Measurements from ENCODE around the gene TMEM196. TPM values are rescaled to one million over a fixed set of nuclear protein-coding genes. Genes with fewer than 3 reads are reported as not detected.

Gene TMEM196
- polyA plus RNA-seq (ENCODE audit: insufficient read length in 4 of 4): under 1 TPM in 1 of 4 donors, not detected in 3; 0.08 TPM

DNA sequence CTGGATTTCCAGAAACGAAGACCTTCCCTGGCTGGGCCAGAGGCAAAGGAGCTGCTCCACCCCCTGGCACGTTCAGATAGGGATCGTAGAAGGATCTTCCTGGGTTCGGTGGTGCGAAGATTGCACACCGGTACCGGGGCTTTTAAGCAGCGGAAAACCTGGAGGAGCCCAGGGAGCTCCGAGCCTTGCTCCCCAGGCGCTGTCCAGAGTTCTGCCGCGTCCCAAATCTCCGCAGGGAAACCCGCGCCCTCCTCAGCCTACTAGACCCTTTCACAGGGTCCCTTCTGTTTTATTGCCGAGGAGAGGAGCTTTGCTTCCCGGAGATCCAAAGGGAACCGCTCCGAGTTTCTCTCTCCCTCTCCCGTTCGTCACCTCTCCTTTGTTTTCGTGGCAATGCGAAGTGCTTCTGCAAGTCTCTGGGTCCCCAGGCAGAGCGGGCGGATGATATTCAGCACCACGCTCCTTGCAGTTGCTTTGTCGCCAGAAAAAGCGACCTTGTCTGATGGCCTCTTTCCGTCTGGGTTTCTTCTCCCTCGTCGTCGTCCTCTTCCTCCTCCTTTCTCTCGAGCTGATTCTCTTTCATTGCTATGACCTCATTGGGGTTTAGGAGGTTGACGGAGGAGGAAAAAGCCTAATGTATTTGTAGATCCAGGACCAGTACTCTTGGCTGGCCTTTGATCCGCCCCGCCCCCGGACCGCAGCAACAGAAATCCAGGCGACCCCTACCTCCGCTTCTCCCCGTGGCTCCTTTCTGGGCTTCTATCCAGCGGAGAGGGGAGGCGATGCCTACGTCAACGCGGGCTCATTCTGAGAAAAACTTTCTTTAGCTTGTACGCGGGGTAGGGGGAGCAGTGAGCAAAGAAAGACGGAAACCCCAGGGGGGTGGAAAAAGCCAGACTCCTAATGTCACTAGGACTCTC is at the start of gene TMEM196:
Gene TMEM196, minus strand, starts transcription at position 777 of the 920 bp plus-strand sequence. CDS start 921 bp downstream, outside the sequence.
- DNase-seq (ENCODE audit: low read depth in 4 of 4, low spot score in 2 of 4): peak; percentile 17 to 41 (median 22)

DNA sequence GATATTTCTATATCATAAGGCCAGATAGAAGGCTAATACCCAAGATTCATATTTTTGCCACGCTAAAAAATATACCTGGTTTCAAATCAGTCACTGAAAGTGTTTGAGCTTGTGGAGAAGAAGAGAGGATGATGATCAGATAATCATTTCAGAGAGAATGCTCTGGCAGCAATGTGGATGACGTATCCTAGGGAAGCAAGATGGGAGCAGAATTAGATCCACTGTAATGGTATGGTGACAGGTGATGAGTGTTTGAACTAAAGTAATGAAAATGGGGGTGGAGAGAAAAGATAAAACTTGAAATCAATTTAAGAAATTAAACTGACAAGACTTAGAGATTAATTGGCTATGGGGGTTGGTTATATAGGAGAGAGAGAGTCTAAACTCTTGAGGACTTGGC is 42.7 kb upstream of the TMEM196 start:
- no peak for DNase-seq (ENCODE audit: low read depth in 4 of 4, low spot score in 2 of 4)

- DNase-seq (ENCODE audit: low read depth in 4 of 4, low spot score in 2 of 4): no peak
These were observed 42.1 kb upstream of the TMEM196 start for GRCh38 chr7:19815546-19815945.

GRCh38 chr7:19814776-19815175 is 41.4 kb upstream of the TMEM196 start:
- no peak for DNase-seq (ENCODE audit: low read depth in 4 of 4, low spot score in 2 of 4)

GRCh38 chr7:19811386-19811785 is 38.0 kb upstream of the TMEM196 start:
- no peak for DNase-seq (ENCODE audit: low read depth in 4 of 4, low spot score in 2 of 4)

- DNase-seq (ENCODE audit: low read depth in 4 of 4, low spot score in 2 of 4): no peak
These were observed 25.6 kb upstream of the TMEM196 start for GRCh38 chr7:19798986-19799385.

DNA sequence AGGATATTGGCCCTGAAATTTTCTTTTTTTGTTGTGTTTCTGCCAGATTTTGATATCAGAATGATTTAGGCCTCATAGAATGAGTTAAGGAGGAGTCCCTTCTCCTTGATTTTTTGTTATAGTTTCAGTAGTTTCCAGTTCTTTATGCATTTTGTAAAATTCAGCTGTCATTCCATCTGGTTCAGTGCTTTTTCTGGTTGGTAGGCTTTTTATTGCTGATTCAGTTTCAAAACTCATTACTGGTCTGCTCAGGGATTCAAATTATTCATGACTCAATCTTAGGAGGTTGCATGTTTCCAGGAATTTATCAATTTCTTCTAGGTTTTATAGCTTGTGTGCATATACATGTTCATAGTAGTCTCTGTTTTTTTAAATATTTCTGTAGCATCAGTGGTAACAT is 10.1 kb upstream of the TMEM196 start:
- DNase-seq (ENCODE audit: low read depth in 4 of 4, low spot score in 2 of 4): no peak

- no peak for DNase-seq (ENCODE audit: low read depth in 4 of 4, low spot score in 2 of 4)
These were observed 3.6 kb upstream of the TMEM196 start for GRCh38 chr7:19776981-19777380.

DNA sequence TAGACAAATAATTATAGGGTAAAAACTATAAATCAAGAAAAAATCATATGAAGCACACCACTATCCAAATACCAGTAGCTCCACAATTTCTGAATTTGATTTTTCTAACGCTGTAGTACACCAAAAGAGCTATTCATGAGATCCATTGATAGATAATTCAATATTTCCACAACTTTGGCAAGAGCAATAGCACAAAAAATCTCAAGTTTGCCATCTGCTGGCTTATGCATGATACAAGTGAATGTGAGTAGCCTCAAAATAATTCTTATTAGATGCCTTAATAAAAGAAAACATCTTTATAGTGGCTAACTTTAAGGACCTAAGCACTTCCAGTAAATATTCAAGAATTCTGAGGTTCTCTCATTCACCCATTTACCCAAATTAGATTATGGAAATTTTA is 2.2 kb upstream of the TMEM196 start:
- DNase-seq (ENCODE audit: low read depth in 4 of 4, low spot score in 2 of 4): no peak

DNA sequence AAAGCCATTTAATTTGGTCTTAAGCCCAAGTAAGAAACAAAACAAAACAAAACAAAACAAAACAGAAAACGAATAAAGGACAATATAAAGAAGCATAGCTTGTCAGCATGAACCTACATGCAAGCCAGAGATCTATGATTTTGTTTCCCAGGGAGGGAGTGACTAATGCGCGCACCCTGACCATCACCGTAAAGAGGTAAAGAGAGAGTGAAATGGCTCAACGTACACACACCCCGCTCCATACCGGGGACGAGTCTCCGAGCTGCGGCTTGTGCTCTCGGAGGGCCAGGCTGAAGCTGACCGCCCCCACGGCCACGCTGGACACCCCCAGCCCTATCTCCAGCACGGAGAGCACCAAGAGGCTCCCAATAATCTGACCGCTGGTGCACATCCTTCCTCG is 1.1 kb downstream of the TMEM196 start:
- DNase-seq (ENCODE audit: low read depth in 4 of 4, low spot score in 2 of 4): no peak

GRCh38 chr7:19762631-19763030 is 10.8 kb downstream of the TMEM196 start:
- DNase-seq (ENCODE audit: low read depth in 4 of 4, low spot score in 2 of 4): no peak

- no peak for DNase-seq (ENCODE audit: low read depth in 4 of 4, low spot score in 2 of 4)
These were observed 18.8 kb downstream of the TMEM196 start for GRCh38 chr7:19754521-19755116.

GRCh38 chr7:19752020-19752419 is 21.4 kb downstream of the TMEM196 start:
- DNase-seq (ENCODE audit: low read depth in 4 of 4, low spot score in 2 of 4): no peak

- no peak for DNase-seq (ENCODE audit: low read depth in 4 of 4, low spot score in 2 of 4)
These were observed 23.8 kb downstream of the TMEM196 start for GRCh38 chr7:19749658-19750057.

DNA sequence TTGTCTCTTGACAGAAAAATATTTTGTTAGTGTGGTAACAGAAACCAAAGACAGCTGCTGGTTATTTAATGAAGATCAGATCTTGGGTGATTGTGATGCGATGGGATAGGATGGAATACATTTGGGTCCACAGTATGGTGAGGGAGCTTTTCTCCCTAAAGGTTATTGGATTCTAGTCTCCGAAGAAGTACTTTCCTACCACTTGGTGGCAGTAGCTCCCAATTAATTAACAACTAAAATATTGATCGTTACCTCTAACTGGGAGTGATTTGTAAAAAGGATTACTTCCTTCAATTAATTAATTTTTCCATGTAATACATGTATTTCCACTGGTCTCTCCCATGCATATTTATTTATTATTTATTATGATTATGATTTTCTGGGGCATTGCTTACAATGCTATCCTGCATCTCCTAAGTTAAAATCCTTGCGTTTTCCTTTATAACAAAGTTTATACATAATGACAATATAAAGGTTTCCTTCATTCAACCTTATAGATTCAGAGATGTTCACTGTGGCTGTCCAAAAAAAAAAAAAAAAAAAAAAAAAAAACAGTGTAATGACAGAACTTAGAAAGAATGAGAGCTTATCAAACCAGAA is 25.6 kb downstream of the TMEM196 start:
- DNase-seq (ENCODE audit: low read depth in 4 of 4, low spot score in 2 of 4): no peak

DNA sequence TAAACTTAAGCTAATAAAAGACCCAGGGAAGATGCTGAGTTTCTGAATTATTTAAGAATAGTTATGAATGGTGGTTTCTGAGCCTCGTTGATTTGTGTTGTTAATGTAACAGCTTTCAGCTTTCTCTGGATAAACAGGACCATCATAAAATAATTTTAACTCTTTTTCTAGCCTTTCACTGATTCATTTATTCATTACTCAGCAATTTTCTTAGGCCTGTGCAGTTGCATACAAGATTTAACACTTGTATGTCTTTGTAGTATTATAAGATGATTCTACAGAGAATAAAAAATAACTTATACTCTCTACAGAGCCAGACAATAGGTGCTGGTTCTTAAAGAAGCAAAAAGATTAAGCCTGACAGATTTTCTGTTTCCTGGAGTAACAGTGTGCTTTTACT is 29.3 kb downstream of the TMEM196 start:
- DNase-seq (ENCODE audit: low read depth in 4 of 4, low spot score in 2 of 4): no peak

DNA sequence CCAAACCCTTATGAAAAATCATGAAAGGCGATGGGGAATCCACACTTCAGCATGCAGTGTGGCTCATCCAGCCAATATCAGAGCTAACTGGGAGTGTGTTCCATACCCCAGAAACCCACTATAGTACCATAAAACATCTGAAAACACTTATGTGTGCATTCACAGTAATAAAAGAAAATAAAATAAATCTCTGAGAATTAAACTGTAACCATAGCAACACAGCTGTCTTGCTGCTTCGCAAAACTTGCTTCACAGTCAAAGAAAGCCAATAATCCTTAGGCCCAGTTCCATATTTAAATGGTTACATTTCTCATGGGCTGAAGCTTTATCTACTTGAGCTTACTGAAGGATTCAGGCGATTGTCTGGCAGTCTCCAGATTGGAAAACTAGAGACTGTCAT is 44.7 kb downstream of the TMEM196 start:
- DNase-seq (ENCODE audit: low read depth in 4 of 4, low spot score in 2 of 4): no peak

- no peak for DNase-seq (ENCODE audit: low read depth in 4 of 4, low spot score in 2 of 4)
These were observed 47.6 kb downstream of the TMEM196 start for GRCh38 chr7:19725770-19726169.

- DNase-seq (ENCODE audit: low read depth in 4 of 4, low spot score in 2 of 4): no peak
These were observed 57.9 kb downstream of the TMEM196 start for GRCh38 chr7:19715499-19715898.

DNA sequence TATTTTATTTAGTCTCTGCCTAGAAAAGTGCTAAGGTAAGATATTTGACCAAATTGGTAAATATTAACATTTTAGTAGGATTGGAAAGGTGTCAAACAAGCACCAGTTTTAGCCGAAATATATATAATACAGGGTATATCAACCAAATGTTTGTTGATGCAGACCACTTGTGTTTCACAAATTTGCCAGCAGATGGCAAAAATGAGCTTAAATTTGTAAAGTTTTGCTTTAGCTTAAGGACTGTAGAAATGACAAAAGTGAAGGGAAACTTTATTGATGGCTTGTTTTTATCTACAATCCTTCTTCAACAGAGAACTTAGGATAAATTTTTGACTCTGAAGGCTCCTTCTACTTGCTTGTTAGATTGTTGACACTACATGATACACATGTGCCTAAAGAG is 59.7 kb downstream of the TMEM196 start:
- DNase-seq (ENCODE audit: low read depth in 4 of 4, low spot score in 2 of 4): peak in 2 of 4 donors; percentile 4 to 37

DNA sequence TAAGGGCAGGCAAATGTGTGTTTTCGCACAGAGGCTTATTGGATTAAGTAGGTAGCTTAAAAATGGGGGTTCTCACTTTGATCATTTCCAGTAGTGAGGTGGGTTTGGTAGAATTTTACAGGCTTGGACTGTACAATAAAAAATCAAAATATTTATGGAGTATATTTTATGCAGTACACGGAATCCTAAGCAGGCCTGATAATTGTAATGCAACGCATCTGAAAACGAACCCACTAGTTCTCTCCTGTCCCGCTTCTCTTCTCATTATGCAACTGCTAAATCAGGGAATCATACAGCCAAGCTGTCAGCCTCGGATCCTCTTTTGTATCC is 64.2 kb downstream of the TMEM196 start:
- DNase-seq (ENCODE audit: low read depth in 4 of 4, low spot score in 2 of 4): no peak

Measured in left renal cortex interstitium (tissue), 4 donors.